ENCODE data around the gene RNF103. TPM values are rescaled to one million over a fixed set of nuclear protein-coding genes. Genes with fewer than 3 reads are reported as not detected.

The RNF103 gene
- total RNA-seq, 2 donors from 2014 or later = 11.9 to 18.4 TPM

GRCh38 chr2:86632672-86633071 lies 9.0 kb upstream of the RNF103 start:
- H3K9me3 Mint-ChIP-seq = no peaks in the 10 kb centered on the region
- H3K27ac Mint-ChIP-seq = no peak overlapping the region
- ATAC-seq = no peak
- no peaks in the 10 kb centered on the region for H3K36me3 Mint-ChIP-seq
- DNase-seq (ENCODE audit: low spot score in 2 of 2) = no peak

- DNase-seq (ENCODE audit: low spot score in 2 of 2) (no peak), ATAC-seq (no peak)
Measured at GRCh38 chr2:86631846-86632485, 8.3 kb upstream of the RNF103 start.

GRCh38 chr2:86628091-86628522 lies 4.4 kb upstream of the RNF103 start:
- DNase-seq (ENCODE audit: low spot score in 2 of 2) (no peak), ATAC-seq (no peak)
- no peak overlapping the region for H3K27ac Mint-ChIP-seq
- H3K9me3 Mint-ChIP-seq = no peaks in the 10 kb centered on the region
- H3K36me3 Mint-ChIP-seq = no peaks in the 10 kb centered on the region

More at GRCh38 chr2:86631846-86632485, 8.3 kb upstream of the RNF103 start:
- H3K36me3 Mint-ChIP-seq = no peaks in the 10 kb centered on the region
- H3K27ac Mint-ChIP-seq = no peak overlapping the region
- no peaks in the 10 kb centered on the region for H3K9me3 Mint-ChIP-seq

GRCh38 chr2:86627550-86627949 lies 3.9 kb upstream of the RNF103 start:
- Mint-ChIP-seq H3K9me3 (no peaks in the 10 kb centered on the region), H3K36me3 (peaks cover 0 to 3% of the 10 kb centered on the region in 2 donors), H3K27ac (no peak overlapping the region)
- ATAC-seq (no peak), DNase-seq (ENCODE audit: low spot score in 2 of 2) (no peak)

GRCh38 chr2:86625096-86625495 lies 1.4 kb upstream of the RNF103 start:
- no peak overlapping the region for H3K27ac Mint-ChIP-seq
- peaks cover 4 to 7% of the 10 kb centered on the region in 2 donors for H3K36me3 Mint-ChIP-seq
- ATAC-seq = no peak
- DNase-seq (ENCODE audit: low spot score in 2 of 2) = no peak
- H3K9me3 Mint-ChIP-seq = no peaks in the 10 kb centered on the region

- no peaks in the 10 kb centered on the region for H3K9me3 Mint-ChIP-seq
- DNase-seq (ENCODE audit: low spot score in 2 of 2) = peak in 1 of 2 donors; percentile 11
- ATAC-seq = no peak
- peak overlapping the region; percentile 90 to 96 for H3K27ac Mint-ChIP-seq
- H3K36me3 Mint-ChIP-seq = peaks cover 7 to 12% of the 10 kb centered on the region in 2 donors
Measured at GRCh38 chr2:86624267-86624547, 542 bp upstream of the RNF103 start.

GRCh38 chr2:86623043-86623493 lies 597 bp downstream of the RNF103 start:
- peak in 1 of 2 donors; percentile 59 for DNase-seq (ENCODE audit: low spot score in 2 of 2)
- H3K36me3 Mint-ChIP-seq = peaks cover 7 to 15% of the 10 kb centered on the region in 2 donors
- H3K9me3 Mint-ChIP-seq = no peaks in the 10 kb centered on the region
- ATAC-seq = peak; percentile 12 to 36
- peak overlapping the region; percentile 96 to 99 for H3K27ac Mint-ChIP-seq

- peak in 1 of 2 donors; percentile 4 for ATAC-seq
- DNase-seq (ENCODE audit: low spot score in 2 of 2) = peak in 1 of 2 donors; percentile 18
- Mint-ChIP-seq H3K9me3 (no peaks in the 10 kb centered on the region), H3K36me3 (peaks cover 7 to 15% of the 10 kb centered on the region in 2 donors), H3K27ac (peak overlapping the region; percentile 96 to 99)
Measured at GRCh38 chr2:86622519-86623042, 1.1 kb downstream of the RNF103 start.

- Mint-ChIP-seq H3K36me3 (peaks cover 7 to 20% of the 10 kb centered on the region in 2 donors), H3K9me3 (no peaks in the 10 kb centered on the region), H3K27ac (peak overlapping the region in 1 of 2 donors; percentile 96)
- ATAC-seq (no peak), DNase-seq (ENCODE audit: low spot score in 2 of 2) (no peak)
Measured at GRCh38 chr2:86621280-86621943, 2.3 kb downstream of the RNF103 start.

- ATAC-seq (no peak), DNase-seq (ENCODE audit: low spot score in 2 of 2) (no peak)
- Mint-ChIP-seq H3K36me3 (peaks cover 6 to 26% of the 10 kb centered on the region in 2 donors), H3K27ac (no peak overlapping the region), H3K9me3 (no peaks in the 10 kb centered on the region)
Measured at GRCh38 chr2:86617738-86618137, 5.9 kb downstream of the RNF103 start.

- Mint-ChIP-seq H3K9me3 (no peaks in the 10 kb centered on the region), H3K36me3 (peaks cover 0 to 26% of the 10 kb centered on the region in 2 donors), H3K27ac (no peak overlapping the region)
- no peak for DNase-seq (ENCODE audit: low spot score in 2 of 2)
- ATAC-seq = no peak
Measured at GRCh38 chr2:86617153-86617552, 6.5 kb downstream of the RNF103 start.

- H3K36me3 Mint-ChIP-seq = peaks cover under 1 to 30% of the 10 kb centered on the region in 2 donors
- DNase-seq (ENCODE audit: low spot score in 2 of 2) (no peak), ATAC-seq (no peak)
- H3K9me3 Mint-ChIP-seq = no peaks in the 10 kb centered on the region
- H3K27ac Mint-ChIP-seq = no peak overlapping the region
Measured at GRCh38 chr2:86616502-86616901, 7.2 kb downstream of the RNF103 start.

GRCh38 chr2:86615596-86615995 lies 8.1 kb downstream of the RNF103 start:
- ATAC-seq (no peak), DNase-seq (ENCODE audit: low spot score in 2 of 2) (no peak)
- Mint-ChIP-seq H3K27ac (no peak overlapping the region), H3K9me3 (no peaks in the 10 kb centered on the region), H3K36me3 (peaks cover 9 to 39% of the 10 kb centered on the region in 2 donors)

GRCh38 chr2:86613515-86613914 lies 10.2 kb downstream of the RNF103 start:
- no peak for DNase-seq (ENCODE audit: low spot score in 2 of 2)
- peaks cover 14 to 24% of the 10 kb centered on the region in 2 donors for H3K36me3 Mint-ChIP-seq
- no peaks in the 10 kb centered on the region for H3K9me3 Mint-ChIP-seq
- ATAC-seq = no peak
- no peak overlapping the region for H3K27ac Mint-ChIP-seq

- H3K9me3 Mint-ChIP-seq = no peaks in the 10 kb centered on the region
- H3K36me3 Mint-ChIP-seq = peaks cover 15 to 22% of the 10 kb centered on the region in 2 donors
- DNase-seq (ENCODE audit: low spot score in 2 of 2) = no peak
Measured at GRCh38 chr2:86610871-86611270, 12.8 kb downstream of the RNF103 start.

GRCh38 chr2:86608832-86609410 lies 14.7 kb downstream of the RNF103 start:
- DNase-seq (ENCODE audit: low spot score in 2 of 2) (no peak), ATAC-seq (no peak)

More at GRCh38 chr2:86610871-86611270, 12.8 kb downstream of the RNF103 start:
- ATAC-seq = no peak
- H3K27ac Mint-ChIP-seq = no peak overlapping the region

GRCh38 chr2:86603905-86604304 lies 19.8 kb downstream of the RNF103 start:
- Mint-ChIP-seq H3K36me3 (peaks cover 17 to 25% of the 10 kb centered on the region in 2 donors), H3K27ac (peak overlapping the region in 1 of 2 donors; percentile 25), H3K9me3 (no peaks in the 10 kb centered on the region)
- no peak for DNase-seq (ENCODE audit: low spot score in 2 of 2)
- no peak for ATAC-seq

More at GRCh38 chr2:86608832-86609410, 14.7 kb downstream of the RNF103 start:
- Mint-ChIP-seq H3K27ac (peak overlapping the region; percentile 13 to 45), H3K36me3 (peaks cover 23 to 42% of the 10 kb centered on the region in 2 donors), H3K9me3 (no peaks in the 10 kb centered on the region)
